BJ (cell line): ENCODE results near the gene COL24A1. TPM values are rescaled to one million over a fixed set of nuclear protein-coding genes. Genes with fewer than 3 reads are reported as not detected.

Experiments used
- CTCF ChIA-PET: fragments of 350-600 bp; formaldehyde crosslinking; extraction: SDS; loops from one replicate; lab custom pipeline; 2021; ENCODE audit warnings: antibody characterized with exemption, inconsistent platforms; lab: Yijun Ruan, JAX
- POLR2A ChIA-PET: fragments of 300-600 bp; sonication (Branson Sonifier 250); formaldehyde crosslinking; extraction: SDS; loops from one replicate; lab custom pipeline; 2021; ENCODE audit warnings: antibody characterized with exemption; lab: Charles Lee
- DNase-seq: peaks from one replicate; pipeline ENCODE4 v3.0.0-alpha.2; 2011; ENCODE audit warnings: low read depth
- H3K27me3 ChIP-seq: 2 replicates; pipeline ENCODE4 v1.6.0; 2011; ENCODE audit warnings: low read length; ENCODE audit not compliant: control insufficient read depth, insufficient read depth
- H3K36me3 ChIP-seq: 2 replicates; pipeline ENCODE4 v1.5.1; 2011; ENCODE audit warnings: low read length; ENCODE audit not compliant: control insufficient read depth, insufficient read depth
- H3K4me3 ChIP-seq: 2 replicates; pipeline ENCODE4 v1.5.1; 2011; ENCODE audit warnings: low read depth, mild to moderate bottlenecking, control low read depth, low read length
- CTCF ChIP-seq: IDR thresholded peaks from 2 replicates; pipeline ENCODE4 v1.5.1; 2011; ENCODE audit warnings: low read depth, mild to moderate bottlenecking, control low read depth, inconsistent platforms, low read length, moderate library complexity; ENCODE audit not compliant: insufficient read depth
- polyA minus RNA-seq: library from RNA; depleted of rRNA, polyadenylated mRNA; stranded (reverse); fragments of >200 nt; gene quantifications from 2 replicates; pipeline ENCODE4 v1.2.3, GENCODE V29; 2011; rRNA and poly(A)+ RNA removed
- polyA plus RNA-seq: library from polyadenylated mRNA; depleted of rRNA; stranded (reverse); fragments of >200 nt; gene quantifications from 2 replicates; pipeline ENCODE4 v1.2.3, GENCODE V29; 2011; rRNA removed

COL24A1 gene
- 0.28 and 0.59 TPM in 2 replicates for polyA plus RNA-seq
- 1.2 and 2.7 TPM in 2 replicates for polyA minus RNA-seq

DNA sequence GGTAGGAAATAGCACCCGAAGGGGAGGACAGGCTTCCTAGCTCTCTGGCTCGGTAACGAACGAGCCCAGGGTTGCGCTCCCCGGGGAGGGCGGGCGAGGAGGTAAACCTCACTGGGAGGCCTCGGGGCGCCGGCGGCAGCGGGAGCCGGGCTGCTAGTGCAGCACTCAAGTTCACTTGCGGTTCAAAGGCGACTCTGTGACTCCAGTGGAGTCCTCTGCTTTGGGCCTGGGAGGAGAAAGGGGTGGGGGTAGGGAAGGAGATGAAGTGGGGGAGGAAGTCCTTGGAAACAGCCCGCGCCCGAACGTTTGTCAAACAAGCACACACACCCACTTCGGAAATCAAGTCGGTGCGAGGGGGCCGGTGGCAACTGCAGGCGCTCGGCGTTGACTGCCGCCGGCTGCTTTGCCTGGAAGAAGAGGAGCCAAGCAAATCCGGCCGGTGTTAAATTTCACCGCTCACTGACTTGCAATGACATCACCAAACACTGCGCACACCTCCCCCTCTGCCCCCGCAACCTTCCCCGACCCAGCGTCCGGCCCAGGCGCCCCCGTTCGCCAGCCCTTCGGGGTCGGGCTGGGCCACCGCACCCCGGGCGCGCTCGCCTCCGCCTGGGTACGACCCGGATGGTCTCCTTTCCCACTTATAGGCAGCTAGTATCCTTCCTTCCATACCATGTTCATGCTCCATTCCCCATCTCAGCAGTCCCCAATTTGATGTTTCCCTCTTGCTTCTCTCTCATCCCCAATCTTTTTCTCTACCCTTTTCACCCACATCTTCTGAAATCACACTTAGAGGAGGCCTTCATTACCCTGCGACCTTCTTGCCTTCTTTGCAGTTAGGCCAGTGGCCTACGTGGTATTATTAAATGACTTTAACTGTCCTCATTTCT, at the start of gene COL24A1:
Gene COL24A1, minus strand, starts transcription at position 207 of the 890 bp plus-strand sequence. CDS start 376 bp downstream, outside the sequence.
- Histone ChIP-seq H3K36me3 (no peaks in the 10 kb centered on the region), H3K4me3 (peak within 1 kb of the TSS; percentile 14), H3K27me3 (no peaks in the 10 kb centered on the region)
- no peak for TF ChIP-seq CTCF
- ChIA-PET CTCF (interaction anchor here (1.0 to 1.5 kb wide), 2 partner anchors 137 to 223 kb away, joined by 3 to 4 read pairs; no protein-coding TSS in a partner anchor), POLR2A (no interaction called here)
- no peak for DNase-seq

DNA sequence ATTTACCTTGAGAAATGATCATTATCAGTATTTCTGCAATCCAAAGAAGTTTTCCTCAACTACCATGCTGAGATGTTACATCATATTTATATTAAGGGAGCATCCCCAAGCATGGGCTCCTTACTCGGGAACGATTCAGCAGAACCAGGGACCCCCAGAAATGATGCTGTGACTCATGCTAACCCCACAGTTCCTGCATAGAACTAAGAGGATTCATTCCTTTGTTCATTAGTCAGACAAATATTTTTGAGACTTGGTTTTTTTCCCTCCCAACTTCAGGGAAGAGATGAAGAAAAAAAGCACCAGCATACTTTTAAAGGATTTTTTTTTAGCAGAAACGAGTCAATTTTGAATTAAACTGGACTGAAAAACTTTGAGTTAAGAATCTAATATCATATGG, 49.2 kb upstream of the COL24A1 start:
- Histone ChIP-seq H3K27me3 (no peaks in the 10 kb centered on the region), H3K4me3 (no peak overlapping the region), H3K36me3 (no peaks in the 10 kb centered on the region)
- no peak for DNase-seq
- no peak for TF ChIP-seq CTCF
- POLR2A ChIA-PET = no interaction called here
- CTCF ChIA-PET = interaction anchor here (1.3 to 1.4 kb wide), 2 partner anchors 11 to 35 kb away, joined by 3 to 4 read pairs; no protein-coding TSS in a partner anchor

- Histone ChIP-seq H3K36me3 (no peaks in the 10 kb centered on the region), H3K4me3 (no peak overlapping the region), H3K27me3 (no peaks in the 10 kb centered on the region)
- ChIA-PET POLR2A (no interaction called here), CTCF (no interaction called here)
- TF ChIP-seq CTCF = no peak
- no peak for DNase-seq
Measured at GRCh38 chr1:86202552-86203340, 46.2 kb upstream of the COL24A1 start.

DNA sequence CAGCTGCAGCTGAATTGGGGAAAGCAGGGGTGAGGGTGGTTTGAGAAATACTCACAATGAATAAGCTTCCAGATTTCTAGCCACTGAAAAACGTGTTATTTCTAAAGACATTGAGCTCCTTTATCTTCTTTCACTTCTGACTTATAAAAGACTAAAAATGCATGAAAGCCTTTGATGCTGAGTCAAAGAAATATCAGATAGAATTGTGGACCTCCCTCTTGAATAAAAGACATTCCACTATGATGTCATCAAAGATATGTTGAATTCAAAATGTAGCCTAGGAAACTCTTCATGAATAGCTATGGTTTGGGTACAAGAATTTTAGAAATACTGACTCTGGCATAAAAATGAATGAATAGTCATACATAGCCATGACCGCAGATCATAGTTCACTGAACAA, 44.7 kb upstream of the COL24A1 start:
- Histone ChIP-seq H3K27me3 (no peaks in the 10 kb centered on the region), H3K4me3 (no peak overlapping the region), H3K36me3 (no peaks in the 10 kb centered on the region)
- CTCF ChIA-PET = no interaction called here
- no peak for TF ChIP-seq CTCF
- no peak for DNase-seq
- POLR2A ChIA-PET = no interaction called here

DNA sequence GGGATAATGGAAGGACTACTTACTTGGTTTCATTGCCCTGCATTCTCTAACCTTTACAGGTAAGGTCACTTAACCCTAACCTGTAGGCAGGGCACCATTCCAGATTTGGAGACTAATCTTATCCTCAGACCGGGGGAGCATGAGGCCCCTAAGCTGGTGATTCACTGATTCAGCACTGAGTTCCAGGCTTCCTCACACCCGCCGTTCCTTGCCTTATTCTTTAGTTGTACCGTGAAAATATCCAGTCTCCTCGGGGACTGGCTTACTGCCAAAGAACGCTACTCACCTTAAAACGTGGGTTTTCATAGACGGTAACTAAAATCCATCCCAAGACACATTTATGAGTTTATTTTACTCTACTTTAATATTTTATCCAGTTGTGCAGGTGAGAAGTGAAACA, 44.3 kb upstream of the COL24A1 start:
- DNase-seq = no peak
- H3K4me3 ChIP-seq = no peak overlapping the region
- H3K27me3 ChIP-seq = no peaks in the 10 kb centered on the region
- no peaks in the 10 kb centered on the region for H3K36me3 ChIP-seq
- TF ChIP-seq CTCF = no peak
- POLR2A ChIA-PET = no interaction called here
- CTCF ChIA-PET = no interaction called here
